K562 (cell line): ENCODE results near the gene RBPJ. TPM values are rescaled to one million over a fixed set of nuclear protein-coding genes. Genes with fewer than 3 reads are reported as not detected.

ENCODE experiments used
- ATAC-seq: fragments of 200-7000 bp; cut with Tn5 transposase; 3 replicates; pipeline ENCODE4 v1.9.1; 2020; ENCODE audit warnings: moderate library complexity
- BruUV-seq: library from RNA; stranded (reverse); fragments of 400-500 nt; replicated peaks from 2 replicates; lab custom pipeline; 2021; lab: Mats Ljungman, UMichigan
- CTCF ChIA-PET: fragments of 300-600 bp; formaldehyde crosslinking; extraction: SDS; loops from one replicate; lab custom pipeline; 2021; ENCODE audit warnings: low intra/inter-chr PET ratio; lab: Yijun Ruan, JAX
- POLR2A ChIA-PET: fragments of 300-600, 350-650 bp; sonication (Branson Sonifier 250); formaldehyde crosslinking; extraction: SDS; loops from one replicate; lab custom pipeline; 2021; ENCODE audit warnings: antibody characterized with exemption, inconsistent platforms; lab: Yijun Ruan, JAX
- DNase-seq, 4 experiments: peaks; one replicate each; pipeline versions ENCODE4 v3.0.0 to v3.0.0-alpha.2; 2011 to 2018; ENCODE audit warnings: low spot score in 3 of 4, mixed read lengths in 3 of 4; ENCODE audit errors: extremely low read depth in 1 of 4
- FAIRE-seq: peaks from 2 replicates; lab custom pipeline; 2011; peaks lifted over from hg19 to GRCh38; lab: Jason Lieb, UNC
- H2AFZ ChIP-seq: 2 replicates; pipeline ENCODE4 v1.6.0; 2011; ENCODE audit warnings: low read depth, low read length, control low read depth, inconsistent platforms
- H3K27ac ChIP-seq: fragments of 200-600 bp; 3 replicates; pipeline ENCODE4 v1.8.0; 2011; ENCODE audit warnings: low read depth, mild to moderate bottlenecking, control low read depth, inconsistent platforms, low read length, moderate library complexity, mixed read lengths; ENCODE audit errors: extremely low read depth
- H3K27me3 ChIP-seq, 2 experiments: fragments of 300-600 bp in 1 of 2; 2 replicates in 1 of 2; 3 replicates in 1 of 2; pipeline versions ENCODE4 v1.6.0 to v1.8.0; 2011; ENCODE audit warnings: inconsistent platforms in 2 of 2, low read length in 2 of 2, mild to moderate bottlenecking in 1 of 2, mixed read lengths in 1 of 2, moderate library complexity in 1 of 2; ENCODE audit not compliant: control insufficient read depth in 2 of 2, insufficient read depth in 2 of 2
- H3K36me3 ChIP-seq: fragments of 300-600 bp; 3 replicates; pipeline ENCODE4 v1.8.0; 2011; ENCODE audit warnings: mild to moderate bottlenecking, low read length, inconsistent platforms; ENCODE audit not compliant: control insufficient read depth, insufficient read depth
- H3K4me1 ChIP-seq, 2 experiments: fragments of 200-600 bp in 1 of 2; replicated peaks in 1 of 2; 2 replicates in 1 of 2; 3 replicates in 1 of 2; pipeline versions ENCODE4 v1.5.1 to v1.8.0; 2011; ENCODE audit warnings: inconsistent platforms in 2 of 2, low read length in 2 of 2, mild to moderate bottlenecking in 1 of 2, mixed read lengths in 1 of 2, moderate library complexity in 1 of 2; ENCODE audit not compliant: control insufficient read depth in 2 of 2, insufficient read depth in 2 of 2
- H3K4me2 ChIP-seq: 2 replicates; pipeline ENCODE4 v1.6.1; 2011; ENCODE audit warnings: low read length, control low read depth, inconsistent platforms, mixed read lengths; ENCODE audit not compliant: insufficient read depth
- H3K4me3 ChIP-seq: fragments of 200-600 bp; sonication (generic), shearing (Covaris generic); 2 replicates; pipeline ENCODE4 v1.5.1; 2016; ENCODE audit warnings: control low read depth, inconsistent platforms
- H3K79me2 ChIP-seq: fragments of 200-600 bp; 3 replicates; pipeline ENCODE4 v1.8.0; 2011; ENCODE audit warnings: low read length, inconsistent platforms; ENCODE audit not compliant: control insufficient read depth, insufficient read depth
- H3K9ac ChIP-seq, 2 experiments: 2 replicates each; pipeline versions ENCODE4 v1.6.0 to v1.6.1; 2011; ENCODE audit warnings: low read depth in 2 of 2, low read length in 2 of 2, control low read depth in 1 of 2, inconsistent platforms in 1 of 2, mild to moderate bottlenecking in 1 of 2, mixed read lengths in 1 of 2; ENCODE audit not compliant: insufficient read depth in 1 of 2
- H3K9me1 ChIP-seq: one replicate; pipeline ENCODE4 v1.6.0; 2011; ENCODE audit warnings: inconsistent platforms, mild to moderate bottlenecking, low read length, moderate library complexity; ENCODE audit not compliant: control insufficient read depth, insufficient read depth
- H3K9me3 ChIP-seq: replicated peaks from 2 replicates; pipeline ENCODE4 v1.5.1; 2011; ENCODE audit warnings: low read depth, low read length, inconsistent platforms; ENCODE audit not compliant: control insufficient read depth, insufficient read depth
- H4K20me1 ChIP-seq: replicated peaks from 2 replicates; pipeline ENCODE4 v1.6.1; 2011; ENCODE audit warnings: low read length, inconsistent platforms, mixed read lengths; ENCODE audit not compliant: control insufficient read depth, insufficient read depth
- CREB1 ChIP-seq, 2 experiments: sonication (generic) in 1 of 2; formaldehyde crosslinking in 1 of 2; IDR thresholded peaks; 2 replicates each; pipeline versions ENCODE4 v1.6.1 to v1.8.0; 2012 to 2022; ENCODE audit warnings: inconsistent platforms in 1 of 2, mild to moderate bottlenecking in 1 of 2, missing genetic modification reagents in 1 of 2, moderate library complexity in 1 of 2
- CREM ChIP-seq: IDR thresholded peaks from 2 replicates; pipeline ENCODE4 v1.6.1; 2014; ENCODE audit warnings: antibody characterized with exemption, low read depth
- EP300 ChIP-seq: IDR thresholded peaks from 2 replicates; pipeline ENCODE4 v1.6.1; 2012; ENCODE audit warnings: low read length, improper control_type of control experiment
- MEF2D ChIP-seq: conservative IDR thresholded peaks from 2 replicates; pipeline ENCODE4 v1.6.1; 2016; ENCODE audit warnings: low read depth, missing genetic modification characterization, missing compliant biosample characterization
- NR3C1 ChIP-seq: sonication (generic); formaldehyde crosslinking; IDR thresholded peaks from 2 replicates; pipeline ENCODE4 v1.8.1; 2022; ENCODE audit warnings: missing genetic modification reagents
- RAD51 ChIP-seq: fragments of 450-650 bp; IDR thresholded peaks from 2 replicates; pipeline ENCODE4 v1.7.1; 2016; ENCODE audit warnings: low read depth, mild to moderate bottlenecking, borderline replicate concordance
- SAFB ChIP-seq: fragments of 200-400 bp; formaldehyde crosslinking; IDR thresholded peaks from 2 replicates; pipeline ENCODE4 v1.6.1; 2017; ENCODE audit warnings: low read depth, low read length, borderline replicate concordance
- SMARCE1 ChIP-seq: fragments of 450-650 bp; IDR thresholded peaks from 2 replicates; pipeline ENCODE4 v1.7.1; 2016; ENCODE audit warnings: mild to moderate bottlenecking
- SMC3 ChIP-seq: conservative IDR thresholded peaks from 2 replicates; pipeline ENCODE4 v1.6.1; 2011; ENCODE audit warnings: low read depth, low read length, improper control_type of control experiment; ENCODE audit not compliant: insufficient read depth
- TAF15 ChIP-seq: fragments of 200-400 bp; formaldehyde crosslinking; IDR thresholded peaks from 2 replicates; pipeline ENCODE4 v1.6.1; 2017; ENCODE audit warnings: mild to moderate bottlenecking, low read depth, low read length, moderate library complexity
- U2AF2 ChIP-seq: fragments of 200-400 bp; formaldehyde crosslinking; optimal IDR thresholded peaks from 2 replicates; pipeline ENCODE3; 2017; ENCODE audit warnings: low read depth, mild to moderate bottlenecking, low read length
- ZC3H4 ChIP-seq: sonication (generic); formaldehyde crosslinking; IDR thresholded peaks from 2 replicates; pipeline ENCODE4 v1.9.0; 2021; ENCODE audit warnings: missing genetic modification reagents, borderline replicate concordance
- ZNF174 ChIP-seq: fragments of 250-450 bp; sonication (Bioruptor Pico); IDR thresholded peaks from 2 replicates; pipeline ENCODE4 v1.4.0; 2020; ENCODE audit warnings: mild to moderate bottlenecking
- ZNF224 ChIP-seq: sonication (generic); formaldehyde crosslinking; IDR thresholded peaks from 2 replicates; pipeline ENCODE4 v1.8.0; 2022; ENCODE audit warnings: mild to moderate bottlenecking, missing genetic modification reagents
- ZNF239 ChIP-seq: fragments of 250-450 bp; sonication (Bioruptor Pico); IDR thresholded peaks from 2 replicates; pipeline ENCODE4 v1.4.0; 2020; ENCODE audit warnings: mild to moderate bottlenecking
- ZNF780A ChIP-seq: fragments of 250-450 bp; sonication (Bioruptor Pico); IDR thresholded peaks from 2 replicates; pipeline ENCODE4 v1.5.0; 2021; ENCODE audit warnings: mild to moderate bottlenecking
- WGBS: fragments of 100-300 bp; shearing (Covaris generic); methylation state at CpG from one replicate; pipeline ENCODE4 v1.1.6; 2016; ENCODE audit warnings: low coverage, mixed read lengths; ENCODE audit not compliant: insufficient coverage; ENCODE audit errors: missing lambda C conversion rate; 5-methylcytosine and 5-hydroxymethylcytosine counted together
- in situ Hi-C: fragments of 300-500 bp; cut with MboI; formaldehyde crosslinking; loops from 4 replicates; pipeline ENCODE4 v1.15.0; 2018; ENCODE audit warnings: inconsistent platforms, mixed read lengths
- intact Hi-C: fragments of 100-400 bp; cut with micrococcal nuclease; formaldehyde crosslinking; loops from 2 replicates; pipeline ENCODE4 v1.14.2; 2022
- polyA plus RNA-seq, 8 experiments: library from polyadenylated mRNA; depleted of rRNA in 4 of 8; stranded (reverse) in 5 of 8; unstranded in 3 of 8; fragments of >200 nt; fragmentation: Nextera tagmentation in 2 of 8; fragmentation: Illumina TruSeq in 1 of 8; extraction: Ambion mirVana in 2 of 8; extraction: Trizol in 1 of 8; gene quantifications; 2 replicates each; pipeline versions ENCODE4 v1.2.1 to v1.2.3, GENCODE V29; 2011 to 2014; ENCODE audit warnings: inconsistent platforms in 1 of 8, missing spikeins in 1 of 8
- total RNA-seq, 7 experiments: library from RNA; depleted of rRNA in 6 of 7; stranded (reverse); fragments of >200 nt in 6 of 7; fragmentation: Illumina TruSeq in 2 of 7; extraction: Trizol in 2 of 7; gene quantifications; 2 replicates each; pipeline versions ENCODE4 v1.2.1 to v1.2.3, GENCODE V29; 2011 to 2021; ENCODE audit warnings: low replicate concordance in 1 of 7
- TF ChIP-seq, protein P1 (sequence below): fragments of 450-650 bp; conservative IDR thresholded peaks from 2 replicates; pipeline ENCODE4 v1.6.1; 2016; ENCODE audit warnings: missing genetic modification characterization, low read depth, mild to moderate bottlenecking, control low read depth, missing compliant biosample characterization
- TF ChIP-seq, protein P2 (sequence below): IDR thresholded peaks from 3 replicates; pipeline ENCODE4 v1.6.1; 2011; ENCODE audit warnings: borderline replicate concordance, mild to moderate bottlenecking, moderate library complexity; ENCODE audit not compliant: insufficient read length; ENCODE audit errors: extremely low read depth

RBPJ gene
- total and polyA plus RNA-seq, 9 of the 15 experiments (the other 6 are each of a cell fraction or from before 2014, with no cell fraction given), result 17.2 to 49.4 (median 33.8) TPM

DNA sequence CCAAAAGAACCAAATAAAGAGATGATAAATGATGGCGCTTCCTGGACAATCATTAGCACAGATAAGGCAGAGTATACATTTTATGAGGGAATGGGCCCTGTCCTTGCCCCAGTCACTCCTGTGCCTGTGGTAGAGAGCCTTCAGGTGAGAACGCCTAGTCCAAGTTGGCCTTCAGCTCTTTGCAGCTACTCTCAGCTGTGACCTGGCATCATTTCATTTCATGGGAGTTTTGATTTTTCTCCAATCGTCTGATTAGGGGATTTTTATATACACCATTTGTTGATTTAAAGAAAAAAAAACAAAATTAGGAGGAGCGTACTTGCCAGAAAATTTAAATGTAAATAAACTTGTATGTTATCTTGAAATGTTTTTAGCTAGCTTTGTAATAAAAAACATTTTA is 109.1 kb downstream of the RBPJ start (continued):
- TF ChIP-seq MEF2D (tag), result no peak
- no peak for TF ChIP-seq RAD51
- no peak for TF ChIP-seq SMARCE1
- TF ChIP-seq ZNF780A (CRISPR knock-in tag), result no peak

DNA sequence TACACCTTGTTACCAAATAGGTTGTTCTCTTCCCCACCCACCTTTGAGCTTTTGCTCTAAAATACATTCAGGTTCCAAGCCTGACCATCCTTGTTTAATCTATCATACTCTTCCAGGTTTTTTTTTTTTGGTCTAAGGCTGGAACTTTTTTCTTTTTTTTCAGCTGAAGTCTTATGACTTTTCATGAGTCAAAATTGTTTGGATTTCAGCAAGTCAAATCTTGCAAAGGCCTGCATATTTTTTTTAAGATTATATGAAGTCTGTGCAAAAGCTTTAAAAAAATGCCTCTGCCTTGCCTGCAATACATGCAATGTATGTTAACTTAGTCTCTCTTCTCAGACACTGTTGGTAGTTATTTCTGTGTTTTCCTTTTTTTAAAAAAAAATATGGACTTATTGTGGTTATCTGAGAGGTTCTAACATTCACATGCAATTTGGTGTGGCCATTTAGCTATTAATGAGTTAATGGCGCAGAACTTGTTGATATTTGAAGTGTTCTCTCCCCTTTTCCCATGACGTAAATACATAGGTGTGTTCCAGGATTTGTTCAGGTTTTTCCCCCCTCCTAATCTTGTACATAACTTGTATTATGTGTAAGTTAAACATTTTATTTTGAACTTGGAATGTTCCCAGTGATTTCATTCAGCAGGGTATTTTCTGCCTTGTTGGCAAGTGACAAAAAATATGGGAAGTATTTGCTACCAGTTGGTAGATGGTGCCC is 110.8 kb downstream of the RBPJ start:
- H3K79me2 ChIP-seq, result no peaks in the 10 kb centered on the region
- DNase-seq (no peak), FAIRE-seq (no peak), ATAC-seq (no peak)
- WGBS, result 85% methylated on average over 2 of the region's 2 CpGs
- TF ChIP-seq TAF15 (no peak), CREM (no peak), U2AF2 (no peak), ZNF174 (CRISPR knock-in tag) (no peak), SMC3 (no peak), ZNF239 (no peak), ZC3H4 (CRISPR knock-in tag) (no peak), NR3C1 (no peak), ZNF224 (CRISPR knock-in tag) (no peak), SAFB (no peak), CREB1 (IDR thresholded peaks at IDR 0.05) (no peak), CREB1 (CRISPR knock-in tag; IDR thresholded peaks at IDR 0.05) (no peak), EP300 (no peak)
- TF ChIP-seq, protein P1, sequence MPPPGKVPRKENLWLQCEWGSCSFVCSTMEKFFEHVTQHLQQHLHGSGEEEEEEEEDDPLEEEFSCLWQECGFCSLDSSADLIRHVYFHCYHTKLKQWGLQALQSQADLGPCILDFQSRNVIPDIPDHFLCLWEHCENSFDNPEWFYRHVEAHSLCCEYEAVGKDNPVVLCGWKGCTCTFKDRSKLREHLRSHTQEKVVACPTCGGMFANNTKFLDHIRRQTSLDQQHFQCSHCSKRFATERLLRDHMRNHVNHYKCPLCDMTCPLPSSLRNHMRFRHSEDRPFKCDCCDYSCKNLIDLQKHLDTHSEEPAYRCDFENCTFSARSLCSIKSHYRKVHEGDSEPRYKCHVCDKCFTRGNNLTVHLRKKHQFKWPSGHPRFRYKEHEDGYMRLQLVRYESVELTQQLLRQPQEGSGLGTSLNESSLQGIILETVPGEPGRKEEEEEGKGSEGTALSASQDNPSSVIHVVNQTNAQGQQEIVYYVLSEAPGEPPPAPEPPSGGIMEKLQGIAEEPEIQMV, result no peak
- TF ChIP-seq, protein P2, sequence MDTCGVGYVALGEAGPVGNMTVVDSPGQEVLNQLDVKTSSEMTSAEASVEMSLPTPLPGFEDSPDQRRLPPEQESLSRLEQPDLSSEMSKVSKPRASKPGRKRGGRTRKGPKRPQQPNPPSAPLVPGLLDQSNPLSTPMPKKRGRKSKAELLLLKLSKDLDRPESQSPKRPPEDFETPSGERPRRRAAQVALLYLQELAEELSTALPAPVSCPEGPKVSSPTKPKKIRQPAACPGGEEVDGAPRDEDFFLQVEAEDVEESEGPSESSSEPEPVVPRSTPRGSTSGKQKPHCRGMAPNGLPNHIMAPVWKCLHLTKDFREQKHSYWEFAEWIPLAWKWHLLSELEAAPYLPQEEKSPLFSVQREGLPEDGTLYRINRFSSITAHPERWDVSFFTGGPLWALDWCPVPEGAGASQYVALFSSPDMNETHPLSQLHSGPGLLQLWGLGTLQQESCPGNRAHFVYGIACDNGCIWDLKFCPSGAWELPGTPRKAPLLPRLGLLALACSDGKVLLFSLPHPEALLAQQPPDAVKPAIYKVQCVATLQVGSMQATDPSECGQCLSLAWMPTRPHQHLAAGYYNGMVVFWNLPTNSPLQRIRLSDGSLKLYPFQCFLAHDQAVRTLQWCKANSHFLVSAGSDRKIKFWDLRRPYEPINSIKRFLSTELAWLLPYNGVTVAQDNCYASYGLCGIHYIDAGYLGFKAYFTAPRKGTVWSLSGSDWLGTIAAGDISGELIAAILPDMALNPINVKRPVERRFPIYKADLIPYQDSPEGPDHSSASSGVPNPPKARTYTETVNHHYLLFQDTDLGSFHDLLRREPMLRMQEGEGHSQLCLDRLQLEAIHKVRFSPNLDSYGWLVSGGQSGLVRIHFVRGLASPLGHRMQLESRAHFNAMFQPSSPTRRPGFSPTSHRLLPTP, result no peak
- H3K4me2 ChIP-seq, result no peak overlapping the region
- H3K36me3 ChIP-seq, result peaks cover 19% of the 10 kb centered on the region
- no peaks in the 10 kb centered on the region for H3K27me3 ChIP-seq
- intact Hi-C loops (no loop called here), in situ Hi-C loops (no loop called here)
- H3K9me1 ChIP-seq, result no peaks in the 10 kb centered on the region
- no TSS peak for BruUV-seq
- no peaks in the 10 kb centered on the region for H4K20me1 ChIP-seq
- POLR2A ChIA-PET, result no interaction called here
- H3K4me3 ChIP-seq, result no peak overlapping the region
- no peak overlapping the region for H3K27ac ChIP-seq
- H2AFZ ChIP-seq, result no peak overlapping the region
- H3K4me1 ChIP-seq, result no peaks in the 10 kb centered on the region
- H3K9me3 ChIP-seq, result no peaks in the 10 kb centered on the region
- CTCF ChIA-PET, result no interaction called here
- H3K9ac ChIP-seq, result no peak overlapping the region
